Liver (tissue), 9 donors: ENCODE measurements around the gene TPSG1. TPM values are rescaled to one million over a fixed set of nuclear protein-coding genes. Genes with fewer than 3 reads are reported as not detected.
"Not testable (repeated sequence)": the region's sequence is repeated elsewhere in the genome, so short reads cannot be mapped to it uniquely, and the experiment has no call there.

Experiments used
- DNase-seq: peaks from one replicate; pipeline ENCODE4 v3.0.0-alpha.2; 2017; ENCODE audit warnings: low spot score
- H3K27ac ChIP-seq, 2 donors: one replicate each; pipeline ENCODE4 v1.7.0; 2013; ENCODE audit warnings: inconsistent platforms in 2 of 2, low read length in 2 of 2, control low read depth in 1 of 2, low read depth in 1 of 2, mild to moderate bottlenecking in 1 of 2
- H3K27me3 ChIP-seq, 4 donors: one replicate each; pipeline versions ENCODE4 v1.6.1 to v1.7.0; 2013; ENCODE audit warnings: low read length in 3 of 4, inconsistent platforms in 1 of 4, mild to moderate bottlenecking in 1 of 4, moderate library complexity in 1 of 4; ENCODE audit not compliant: control insufficient read depth in 4 of 4, insufficient read depth in 4 of 4
- H3K36me3 ChIP-seq, 4 donors: one replicate each; pipeline versions ENCODE4 v1.6.1 to v1.7.0; 2013; ENCODE audit warnings: low read length in 3 of 4, mild to moderate bottlenecking in 3 of 4, low read depth in 1 of 4, moderate library complexity in 1 of 4; ENCODE audit not compliant: control insufficient read depth in 4 of 4, insufficient read depth in 3 of 4
- H3K4me1 ChIP-seq, 4 donors: one replicate each; pipeline versions ENCODE4 v1.6.1 to v1.7.0; 2013; ENCODE audit warnings: low read length in 3 of 4, mild to moderate bottlenecking in 3 of 4, moderate library complexity in 1 of 4; ENCODE audit not compliant: control insufficient read depth in 4 of 4, insufficient read depth in 4 of 4
- H3K4me3 ChIP-seq, 3 donors: one replicate each; pipeline versions ENCODE4 v1.6.1 to v1.7.0; 2013; ENCODE audit warnings: low read length in 3 of 3, control low read depth in 1 of 3, low read depth in 1 of 3, mild to moderate bottlenecking in 1 of 3
- H3K9ac ChIP-seq, 2 donors: one replicate each; pipeline ENCODE4 v1.7.0; 2013; ENCODE audit warnings: low read length in 2 of 2, mild to moderate bottlenecking in 2 of 2, moderate library complexity in 2 of 2, control low read depth in 1 of 2, low read depth in 1 of 2
- H3K9me3 ChIP-seq, 4 donors: one replicate each; pipeline versions ENCODE4 v1.6.1 to v1.7.0; 2013; ENCODE audit warnings: low read length in 3 of 4; ENCODE audit not compliant: control insufficient read depth in 4 of 4
- FOXA2 ChIP-seq: IDR thresholded peaks from 2 replicates; pipeline ENCODE4 v1.6.1; 2016; ENCODE audit warnings: antibody characterized with exemption
- GABPA ChIP-seq, 2 donors: IDR thresholded peaks in 1 of 2; conservative IDR thresholded peaks in 1 of 2; 2 replicates each; pipeline ENCODE4 v1.6.1; 2016; ENCODE audit warnings: antibody characterized with exemption in 2 of 2, mild to moderate bottlenecking in 1 of 2, moderate library complexity in 1 of 2
- HNF4G ChIP-seq: IDR thresholded peaks from 2 replicates; pipeline ENCODE4 v1.6.1; 2016; ENCODE audit warnings: antibody characterized with exemption
- JUND ChIP-seq, 2 donors: IDR thresholded peaks; 2 replicates each; pipeline ENCODE4 v1.6.1; 2016; ENCODE audit warnings: antibody characterized with exemption in 2 of 2
- NR2F2 ChIP-seq: IDR thresholded peaks from 2 replicates; pipeline ENCODE4 v1.6.1; 2016; ENCODE audit warnings: antibody characterized with exemption
- RXRA ChIP-seq, 2 donors: IDR thresholded peaks; 2 replicates each; pipeline ENCODE4 v1.6.1; 2017 to 2018; ENCODE audit warnings: antibody characterized with exemption in 2 of 2, mild to moderate bottlenecking in 1 of 2
- SP1 ChIP-seq: IDR thresholded peaks from 2 replicates; pipeline ENCODE4 v1.6.1; 2018; ENCODE audit warnings: antibody characterized with exemption, mild to moderate bottlenecking
- TAF1 ChIP-seq: conservative IDR thresholded peaks from 2 replicates; pipeline ENCODE4 v1.6.1; 2016; ENCODE audit warnings: antibody characterized with exemption, mild to moderate bottlenecking
- YY1 ChIP-seq: IDR thresholded peaks from 2 replicates; pipeline ENCODE4 v1.6.1; 2016; ENCODE audit warnings: antibody characterized with exemption, mild to moderate bottlenecking
- WGBS: extraction: QIAGEN DNeasy Blood & Tissue Kit; methylation state at CpG from one replicate; pipeline ENCODE4 v1.1.7; 2013; 5-methylcytosine and 5-hydroxymethylcytosine counted together
- polyA plus RNA-seq, 2 donors: library from polyadenylated mRNA; stranded (reverse) in 1 of 2; unstranded in 1 of 2; fragments of 200-250 nt in 1 of 2; fragments of >200 nt in 1 of 2; fragmentation: Nextera tagmentation in 1 of 2; extraction: Ambion mirVana in 1 of 2; gene quantifications; one replicate each; pipeline versions ENCODE4 v1.2.1 to v1.2.3, GENCODE V29; 2013 to 2015
- total RNA-seq, 2 donors: library from RNA; depleted of rRNA; stranded (reverse); fragments of >200 nt; gene quantifications; one replicate each; pipeline ENCODE4 v1.2.3, GENCODE V29; 2014
- TF ChIP-seq, protein P1 (sequence below): IDR thresholded peaks from 2 replicates; pipeline ENCODE4 v1.6.1; 2016; ENCODE audit warnings: antibody characterized with exemption
- TF ChIP-seq, protein P2 (sequence below): IDR thresholded peaks from 2 replicates; pipeline ENCODE4 v1.6.1; 2016; ENCODE audit warnings: antibody characterized with exemption
- TF ChIP-seq, protein P3 (sequence below): IDR thresholded peaks from 2 replicates; pipeline ENCODE4 v1.6.1; 2016; ENCODE audit warnings: antibody characterized with exemption, mild to moderate bottlenecking
- TF ChIP-seq, protein P4 (sequence below): fragments of 150-350 bp; IDR thresholded peaks from 2 replicates; pipeline ENCODE4 v1.5.1; 2017; ENCODE audit warnings: improper control_type of control experiment, low read depth, low read length; ENCODE audit not compliant: missing input control
- donor health status: healthy.
- donor health status: healthy.
- donor health status: healthy.
- donor health status: healthy.
- donor health status: healthy.

The TPSG1 gene
- total and polyA plus RNA-seq, 4 donors = 0.55 TPM; not detected in 3

DNA sequence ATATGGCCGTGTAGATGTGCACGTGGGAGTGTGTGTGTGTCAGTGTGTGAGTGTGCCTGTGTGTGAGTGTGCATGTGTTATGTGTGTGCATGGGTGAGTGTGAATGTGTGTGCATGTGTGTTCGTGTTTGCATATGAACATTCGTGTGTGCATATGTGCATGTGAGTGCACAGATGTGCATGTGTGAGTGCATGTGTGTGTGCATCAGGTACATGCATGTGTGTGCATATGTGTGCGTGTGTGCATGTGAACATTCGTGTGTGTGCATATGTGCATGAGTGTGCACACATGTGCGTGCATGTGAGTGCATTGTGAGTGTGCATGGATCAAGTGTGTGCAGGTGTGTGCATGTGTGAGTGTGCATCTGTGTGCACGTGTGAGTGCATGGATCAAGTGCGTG, 12.9 kb upstream of the TPSG1 start:
- Histone ChIP-seq H3K4me1 (no peaks in the 10 kb centered on the region), H3K4me3 (no peak overlapping the region), H3K27me3 (no peaks in the 10 kb centered on the region), H3K36me3 (no peaks in the 10 kb centered on the region), H3K9ac (no peak overlapping the region), H3K9me3 (no peaks in the 10 kb centered on the region), H3K27ac (no peak overlapping the region)
- WGBS = 81% methylated on average over 9 of the region's 9 CpGs
- TF ChIP-seq FOXA2 (no peak), NR2F2 (no peak), SP1 (no peak), RXRA (IDR thresholded peaks at IDR 0.05) (no peak), YY1 (no peak), HNF4G (no peak), JUND (IDR thresholded peaks at IDR 0.05) (no peak), GABPA (IDR thresholded peaks at IDR 0.05 in 1 of 2, conservative IDR thresholded peaks at IDR 0.05 in 1 of 2) (no peak), TAF1 (no peak)
- TF ChIP-seq, protein P1, sequence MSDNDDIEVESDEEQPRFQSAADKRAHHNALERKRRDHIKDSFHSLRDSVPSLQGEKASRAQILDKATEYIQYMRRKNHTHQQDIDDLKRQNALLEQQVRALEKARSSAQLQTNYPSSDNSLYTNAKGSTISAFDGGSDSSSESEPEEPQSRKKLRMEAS = no peak
- TF ChIP-seq, protein P2, sequence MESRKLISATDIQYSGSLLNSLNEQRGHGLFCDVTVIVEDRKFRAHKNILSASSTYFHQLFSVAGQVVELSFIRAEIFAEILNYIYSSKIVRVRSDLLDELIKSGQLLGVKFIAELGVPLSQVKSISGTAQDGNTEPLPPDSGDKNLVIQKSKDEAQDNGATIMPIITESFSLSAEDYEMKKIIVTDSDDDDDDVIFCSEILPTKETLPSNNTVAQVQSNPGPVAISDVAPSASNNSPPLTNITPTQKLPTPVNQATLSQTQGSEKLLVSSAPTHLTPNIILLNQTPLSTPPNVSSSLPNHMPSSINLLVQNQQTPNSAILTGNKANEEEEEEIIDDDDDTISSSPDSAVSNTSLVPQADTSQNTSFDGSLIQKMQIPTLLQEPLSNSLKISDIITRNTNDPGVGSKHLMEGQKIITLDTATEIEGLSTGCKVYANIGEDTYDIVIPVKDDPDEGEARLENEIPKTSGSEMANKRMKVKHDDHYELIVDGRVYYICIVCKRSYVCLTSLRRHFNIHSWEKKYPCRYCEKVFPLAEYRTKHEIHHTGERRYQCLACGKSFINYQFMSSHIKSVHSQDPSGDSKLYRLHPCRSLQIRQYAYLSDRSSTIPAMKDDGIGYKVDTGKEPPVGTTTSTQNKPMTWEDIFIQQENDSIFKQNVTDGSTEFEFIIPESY = no peak
- TF ChIP-seq, protein P3, sequence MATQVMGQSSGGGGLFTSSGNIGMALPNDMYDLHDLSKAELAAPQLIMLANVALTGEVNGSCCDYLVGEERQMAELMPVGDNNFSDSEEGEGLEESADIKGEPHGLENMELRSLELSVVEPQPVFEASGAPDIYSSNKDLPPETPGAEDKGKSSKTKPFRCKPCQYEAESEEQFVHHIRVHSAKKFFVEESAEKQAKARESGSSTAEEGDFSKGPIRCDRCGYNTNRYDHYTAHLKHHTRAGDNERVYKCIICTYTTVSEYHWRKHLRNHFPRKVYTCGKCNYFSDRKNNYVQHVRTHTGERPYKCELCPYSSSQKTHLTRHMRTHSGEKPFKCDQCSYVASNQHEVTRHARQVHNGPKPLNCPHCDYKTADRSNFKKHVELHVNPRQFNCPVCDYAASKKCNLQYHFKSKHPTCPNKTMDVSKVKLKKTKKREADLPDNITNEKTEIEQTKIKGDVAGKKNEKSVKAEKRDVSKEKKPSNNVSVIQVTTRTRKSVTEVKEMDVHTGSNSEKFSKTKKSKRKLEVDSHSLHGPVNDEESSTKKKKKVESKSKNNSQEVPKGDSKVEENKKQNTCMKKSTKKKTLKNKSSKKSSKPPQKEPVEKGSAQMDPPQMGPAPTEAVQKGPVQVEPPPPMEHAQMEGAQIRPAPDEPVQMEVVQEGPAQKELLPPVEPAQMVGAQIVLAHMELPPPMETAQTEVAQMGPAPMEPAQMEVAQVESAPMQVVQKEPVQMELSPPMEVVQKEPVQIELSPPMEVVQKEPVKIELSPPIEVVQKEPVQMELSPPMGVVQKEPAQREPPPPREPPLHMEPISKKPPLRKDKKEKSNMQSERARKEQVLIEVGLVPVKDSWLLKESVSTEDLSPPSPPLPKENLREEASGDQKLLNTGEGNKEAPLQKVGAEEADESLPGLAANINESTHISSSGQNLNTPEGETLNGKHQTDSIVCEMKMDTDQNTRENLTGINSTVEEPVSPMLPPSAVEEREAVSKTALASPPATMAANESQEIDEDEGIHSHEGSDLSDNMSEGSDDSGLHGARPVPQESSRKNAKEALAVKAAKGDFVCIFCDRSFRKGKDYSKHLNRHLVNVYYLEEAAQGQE = no peak
- TF ChIP-seq, protein P4, sequence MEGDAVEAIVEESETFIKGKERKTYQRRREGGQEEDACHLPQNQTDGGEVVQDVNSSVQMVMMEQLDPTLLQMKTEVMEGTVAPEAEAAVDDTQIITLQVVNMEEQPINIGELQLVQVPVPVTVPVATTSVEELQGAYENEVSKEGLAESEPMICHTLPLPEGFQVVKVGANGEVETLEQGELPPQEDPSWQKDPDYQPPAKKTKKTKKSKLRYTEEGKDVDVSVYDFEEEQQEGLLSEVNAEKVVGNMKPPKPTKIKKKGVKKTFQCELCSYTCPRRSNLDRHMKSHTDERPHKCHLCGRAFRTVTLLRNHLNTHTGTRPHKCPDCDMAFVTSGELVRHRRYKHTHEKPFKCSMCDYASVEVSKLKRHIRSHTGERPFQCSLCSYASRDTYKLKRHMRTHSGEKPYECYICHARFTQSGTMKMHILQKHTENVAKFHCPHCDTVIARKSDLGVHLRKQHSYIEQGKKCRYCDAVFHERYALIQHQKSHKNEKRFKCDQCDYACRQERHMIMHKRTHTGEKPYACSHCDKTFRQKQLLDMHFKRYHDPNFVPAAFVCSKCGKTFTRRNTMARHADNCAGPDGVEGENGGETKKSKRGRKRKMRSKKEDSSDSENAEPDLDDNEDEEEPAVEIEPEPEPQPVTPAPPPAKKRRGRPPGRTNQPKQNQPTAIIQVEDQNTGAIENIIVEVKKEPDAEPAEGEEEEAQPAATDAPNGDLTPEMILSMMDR = no peak
- DNase-seq = no peak

DNA sequence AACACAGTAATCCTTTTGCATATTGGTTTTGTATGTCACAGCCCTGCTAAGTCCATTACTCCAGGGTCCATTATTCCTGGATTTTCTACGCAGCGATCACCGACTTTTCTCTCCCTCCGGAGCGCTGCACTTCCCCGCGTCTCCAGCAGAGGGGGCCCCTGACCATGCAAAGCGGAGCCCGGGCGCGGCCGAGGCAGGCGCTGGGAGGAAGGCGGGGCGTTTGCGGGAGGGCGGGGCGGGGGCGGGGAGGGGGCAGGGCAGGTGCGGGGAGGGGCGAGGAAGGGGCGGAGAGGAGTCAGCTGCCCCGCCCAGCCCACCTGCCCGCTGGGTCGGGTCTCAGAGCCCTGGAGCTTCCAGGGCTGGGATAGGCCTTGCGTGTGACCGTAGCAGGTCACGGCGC, 11.6 kb upstream of the TPSG1 start:
- not testable (repeated sequence) for H3K27ac ChIP-seq, H3K4me1 ChIP-seq, H3K27me3 ChIP-seq, DNase-seq, H3K36me3 ChIP-seq, H3K9me3 ChIP-seq, H3K4me3 ChIP-seq, H3K9ac ChIP-seq
- WGBS = no CpG with 5 or more reads among the region's 29 CpGs

DNA sequence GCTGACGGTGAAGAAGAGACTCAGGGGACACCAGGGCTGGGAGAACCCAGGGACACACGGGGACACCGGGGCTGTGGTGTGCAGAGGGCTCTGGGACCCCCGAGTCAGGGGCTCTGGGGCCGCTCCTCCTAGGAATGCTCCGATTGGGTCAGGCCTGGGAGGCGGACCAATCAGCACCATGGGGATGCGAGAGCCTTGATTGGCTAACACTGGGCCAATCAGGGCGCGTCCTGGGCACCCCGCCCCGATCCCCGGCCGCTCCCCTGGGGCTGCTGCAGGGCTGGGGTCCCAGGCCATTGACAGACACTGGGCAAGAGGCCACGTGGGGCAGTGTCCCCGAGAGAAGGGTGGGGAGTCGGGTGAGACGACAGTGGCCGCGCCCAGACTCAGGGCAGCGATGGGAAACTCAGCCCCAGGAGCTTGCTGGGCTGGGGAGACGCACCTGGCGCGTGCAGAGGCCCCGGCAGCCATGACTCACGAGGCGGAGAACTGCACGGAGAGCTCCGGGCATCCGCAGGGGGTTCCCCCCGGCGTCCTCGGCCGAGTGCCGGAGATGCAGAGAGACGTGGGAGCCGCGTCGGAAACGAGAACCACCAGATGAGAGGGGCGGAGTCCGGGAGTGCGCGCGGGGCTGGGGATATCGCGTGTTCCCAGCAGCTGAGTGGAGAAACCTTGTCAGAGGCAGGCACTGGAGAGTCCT, 7.1 kb upstream of the TPSG1 start:
- H3K4me1 ChIP-seq, H3K9me3 ChIP-seq: not testable (repeated sequence)

DNA sequence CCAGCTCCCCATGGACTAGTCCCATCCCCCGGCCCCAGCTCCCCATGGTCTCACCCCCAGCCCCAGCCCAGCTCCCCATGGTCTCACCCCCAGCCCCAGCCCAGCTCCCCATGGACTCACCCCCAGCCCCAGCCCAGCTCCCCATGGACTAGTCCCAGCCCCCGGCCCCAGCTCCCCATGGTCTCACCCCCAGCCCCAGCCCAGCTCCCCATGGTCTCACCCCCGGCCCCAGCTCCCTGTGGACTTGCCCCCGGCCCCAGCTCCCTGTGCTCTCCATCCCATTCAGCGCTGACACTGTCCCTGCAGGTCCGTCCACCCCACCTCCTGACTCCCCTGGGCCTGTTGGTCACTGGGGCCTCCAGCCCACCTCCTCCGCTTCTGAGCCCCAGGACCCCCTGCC, 6.2 kb upstream of the TPSG1 start:
- H3K27ac ChIP-seq, H3K9me3 ChIP-seq, H3K4me1 ChIP-seq, H3K4me3 ChIP-seq, H3K27me3 ChIP-seq, H3K36me3 ChIP-seq, DNase-seq, H3K9ac ChIP-seq: not testable (repeated sequence)
- WGBS = 82% methylated on average over 7 of the region's 7 CpGs

More for the DNA sequence above, 7.1 kb upstream of the TPSG1 start:
- not testable (repeated sequence) for H3K27me3 ChIP-seq, H3K4me3 ChIP-seq, H3K9ac ChIP-seq, H3K36me3 ChIP-seq, H3K27ac ChIP-seq, DNase-seq
- WGBS = no CpG with 5 or more reads among the region's 47 CpGs
